ENCODE measurements around the gene IL16.

- TF ChIP-seq, protein P1, sequence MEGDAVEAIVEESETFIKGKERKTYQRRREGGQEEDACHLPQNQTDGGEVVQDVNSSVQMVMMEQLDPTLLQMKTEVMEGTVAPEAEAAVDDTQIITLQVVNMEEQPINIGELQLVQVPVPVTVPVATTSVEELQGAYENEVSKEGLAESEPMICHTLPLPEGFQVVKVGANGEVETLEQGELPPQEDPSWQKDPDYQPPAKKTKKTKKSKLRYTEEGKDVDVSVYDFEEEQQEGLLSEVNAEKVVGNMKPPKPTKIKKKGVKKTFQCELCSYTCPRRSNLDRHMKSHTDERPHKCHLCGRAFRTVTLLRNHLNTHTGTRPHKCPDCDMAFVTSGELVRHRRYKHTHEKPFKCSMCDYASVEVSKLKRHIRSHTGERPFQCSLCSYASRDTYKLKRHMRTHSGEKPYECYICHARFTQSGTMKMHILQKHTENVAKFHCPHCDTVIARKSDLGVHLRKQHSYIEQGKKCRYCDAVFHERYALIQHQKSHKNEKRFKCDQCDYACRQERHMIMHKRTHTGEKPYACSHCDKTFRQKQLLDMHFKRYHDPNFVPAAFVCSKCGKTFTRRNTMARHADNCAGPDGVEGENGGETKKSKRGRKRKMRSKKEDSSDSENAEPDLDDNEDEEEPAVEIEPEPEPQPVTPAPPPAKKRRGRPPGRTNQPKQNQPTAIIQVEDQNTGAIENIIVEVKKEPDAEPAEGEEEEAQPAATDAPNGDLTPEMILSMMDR (IDR thresholded peaks at IDR 0.05), result no peak
- no peak for TF ChIP-seq ZFX (IDR thresholded peaks at IDR 0.05; ENCODE audit: borderline replicate concordance)
These were observed 44.3 kb upstream of the IL16 start for GRCh38 chr15:81152339-81152738.

All from 22Rv1 (cell line).